Fibroblast of the aortic adventitia (primary cell): ENCODE measurements around the gene NCAM2. TPM values are rescaled to one million over a fixed set of nuclear protein-coding genes. Genes with fewer than 3 reads are reported as not detected.
A peak's percentile ranks its signal among the peaks of the same experiment; 100 is the strongest.

Experiments used
- DNase-seq: peaks from one replicate; pipeline ENCODE4 v3.0.0-alpha.2; 2010; ENCODE audit warnings: low read depth
- H3K4me3 ChIP-seq: 2 replicates; pipeline ENCODE4 v1.5.1; 2011; ENCODE audit warnings: low read depth, mild to moderate bottlenecking, control low read depth, low read length, moderate library complexity
- total RNA-seq: library from RNA; depleted of rRNA; stranded (reverse); fragments of >200 nt; gene quantifications from 2 replicates; pipeline ENCODE4 v1.2.3, GENCODE V29; 2012; ENCODE audit warnings: low replicate concordance
- TF ChIP-seq, protein P1 (sequence below): IDR thresholded peaks from 2 replicates; pipeline ENCODE4 v1.5.1; 2011; ENCODE audit warnings: mild to moderate bottlenecking, low read length, control low read depth, inconsistent platforms; ENCODE audit not compliant: insufficient read depth

The NCAM2 gene
- total RNA-seq, 1 donor = 19.4 TPM

DNA sequence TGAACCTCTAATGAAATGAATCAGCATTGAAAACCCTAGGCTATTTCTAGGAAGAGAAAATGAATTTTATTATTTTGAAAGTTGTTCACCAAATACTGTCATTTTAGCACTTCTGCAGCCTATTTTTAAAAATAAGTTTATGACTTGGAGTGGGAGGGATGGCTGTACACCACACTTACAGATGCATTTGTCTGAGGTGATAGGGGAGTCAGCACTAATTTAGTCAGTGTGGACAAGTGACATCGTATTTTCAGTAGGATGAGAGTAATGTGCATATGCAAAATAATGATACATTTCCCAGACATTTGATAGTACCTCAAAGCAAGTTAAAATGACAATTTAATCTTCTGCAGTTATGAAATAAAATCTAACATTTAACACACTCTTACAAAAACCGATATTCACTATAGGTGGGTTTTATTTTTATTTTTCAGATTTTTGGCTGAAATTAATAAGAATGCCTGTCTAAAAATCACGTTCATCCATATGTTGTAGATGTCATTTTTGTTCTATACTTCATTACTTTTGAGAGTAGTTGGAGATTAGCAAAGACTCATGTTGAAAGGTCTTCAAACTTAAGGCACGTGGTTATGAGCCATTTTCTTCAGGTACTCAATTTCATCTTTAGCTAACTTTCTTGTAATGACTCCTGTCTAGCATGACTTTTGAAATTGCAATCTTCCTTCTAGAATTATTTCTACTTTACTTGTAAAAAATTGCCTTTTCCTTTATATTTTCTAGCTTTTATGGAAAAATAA lies 186.7 kb downstream of the NCAM2 start:
- TF ChIP-seq, protein P1, sequence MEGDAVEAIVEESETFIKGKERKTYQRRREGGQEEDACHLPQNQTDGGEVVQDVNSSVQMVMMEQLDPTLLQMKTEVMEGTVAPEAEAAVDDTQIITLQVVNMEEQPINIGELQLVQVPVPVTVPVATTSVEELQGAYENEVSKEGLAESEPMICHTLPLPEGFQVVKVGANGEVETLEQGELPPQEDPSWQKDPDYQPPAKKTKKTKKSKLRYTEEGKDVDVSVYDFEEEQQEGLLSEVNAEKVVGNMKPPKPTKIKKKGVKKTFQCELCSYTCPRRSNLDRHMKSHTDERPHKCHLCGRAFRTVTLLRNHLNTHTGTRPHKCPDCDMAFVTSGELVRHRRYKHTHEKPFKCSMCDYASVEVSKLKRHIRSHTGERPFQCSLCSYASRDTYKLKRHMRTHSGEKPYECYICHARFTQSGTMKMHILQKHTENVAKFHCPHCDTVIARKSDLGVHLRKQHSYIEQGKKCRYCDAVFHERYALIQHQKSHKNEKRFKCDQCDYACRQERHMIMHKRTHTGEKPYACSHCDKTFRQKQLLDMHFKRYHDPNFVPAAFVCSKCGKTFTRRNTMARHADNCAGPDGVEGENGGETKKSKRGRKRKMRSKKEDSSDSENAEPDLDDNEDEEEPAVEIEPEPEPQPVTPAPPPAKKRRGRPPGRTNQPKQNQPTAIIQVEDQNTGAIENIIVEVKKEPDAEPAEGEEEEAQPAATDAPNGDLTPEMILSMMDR = no peak
- H3K4me3 ChIP-seq = no peak overlapping the region
- DNase-seq = no peak

DNA sequence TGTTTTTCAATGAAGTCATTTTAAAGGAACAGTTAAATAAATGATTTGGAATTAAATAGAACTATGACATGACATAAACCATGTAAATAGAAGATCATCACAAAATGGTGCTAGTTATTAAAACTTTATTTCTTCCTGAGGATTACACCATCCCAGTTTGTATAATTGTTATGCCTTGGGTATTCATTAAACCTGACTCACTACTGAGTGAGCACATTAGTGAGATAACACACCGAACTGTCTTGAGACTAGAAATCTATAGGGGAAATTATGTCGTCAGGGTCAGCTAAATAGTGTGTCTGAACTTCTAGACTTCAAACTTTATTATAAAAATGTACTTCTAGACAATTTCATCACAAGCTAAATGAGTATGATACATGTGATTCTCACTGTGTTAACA lies 189.4 kb downstream of the NCAM2 start:
- peak; percentile 21 for DNase-seq
- TF ChIP-seq, protein P1 = no peak

GRCh38 chr21:21188513-21189195 lies 190.4 kb downstream of the NCAM2 start:
- H3K4me3 ChIP-seq = no peak overlapping the region
- TF ChIP-seq, protein P1 = no peak
- DNase-seq = peak; percentile 14

More for the DNA sequence above, 189.4 kb downstream of the NCAM2 start:
- no peak overlapping the region for H3K4me3 ChIP-seq

GRCh38 chr21:21195417-21195943 lies 197.3 kb downstream of the NCAM2 start:
- TF ChIP-seq, protein P1 = no peak
- no peak for DNase-seq
- H3K4me3 ChIP-seq = no peak overlapping the region

- no peak for DNase-seq
- TF ChIP-seq, protein P1 = no peak
- H3K4me3 ChIP-seq = no peak overlapping the region
These were observed 197.9 kb downstream of the NCAM2 start for GRCh38 chr21:21196087-21196486.

- TF ChIP-seq, protein P1 = no peak
These were observed 198.6 kb downstream of the NCAM2 start for GRCh38 chr21:21196848-21197247.

More at GRCh38 chr21:21196848-21197247, 198.6 kb downstream of the NCAM2 start:
- DNase-seq = no peak
- no peak overlapping the region for H3K4me3 ChIP-seq
